ENCODE measurements around the gene ENOX1.

- TF ChIP-seq SCRT2 (tag by site-specific recombination; IDR thresholded peaks at IDR 0.05), result no peak
- TF ChIP-seq SETDB1 (IDR thresholded peaks at IDR 0.05; ENCODE audit: insufficient read length, low read length), result no peak
These were observed 234.8 kb downstream of the ENOX1 start for GRCh38 chr13:43551897-43552456.

Measured in HEK293 (cell line).